Activated CD4-positive, alpha-beta T cell treated with anti-CD3 and anti-CD28 coated beads, Interleukin-2, amount 50 U/mL, for 24 hours (primary cell): Measurements from ENCODE around the gene MGAT2.
"Not testable (repeated sequence)": the region's sequence is repeated elsewhere in the genome, so short reads cannot be mapped to it uniquely, and the experiment has no call there.

ENCODE experiments used
- DNase-seq, 2 donors: peaks; one replicate each; pipeline ENCODE4 v3.0.0-alpha.2; 2020; ENCODE audit warnings: low read depth in 1 of 2, low spot score in 1 of 2

Gene MGAT2

GRCh38 chr14:49612251-49612650, 8.3 kb upstream of the MGAT2 start:
- no peak for DNase-seq

- DNase-seq = no peak
These were observed 7.9 kb upstream of the MGAT2 start for GRCh38 chr14:49612671-49613070.

- no peak for DNase-seq
These were observed 6.4 kb upstream of the MGAT2 start for GRCh38 chr14:49614196-49614595.

GRCh38 chr14:49615776-49616175, 4.8 kb upstream of the MGAT2 start:
- no peak for DNase-seq

- DNase-seq = no peak
These were observed 2.6 kb upstream of the MGAT2 start for GRCh38 chr14:49617852-49618519.

- DNase-seq = not testable (repeated sequence)
These were observed 1.3 kb upstream of the MGAT2 start for GRCh38 chr14:49619273-49619672.

- DNase-seq = no peak
These were observed 869 bp upstream of the MGAT2 start for GRCh38 chr14:49619730-49620129.

GRCh38 chr14:49621114-49621881, 699 bp downstream of the MGAT2 start:
- peak in 1 of 2 donors; percentile 17 for DNase-seq

- no peak for DNase-seq
These were observed 1.5 kb downstream of the MGAT2 start for GRCh38 chr14:49622022-49622607.

- DNase-seq = no peak
These were observed 2.8 kb downstream of the MGAT2 start for GRCh38 chr14:49623387-49623786.

- DNase-seq = no peak
These were observed 3.6 kb downstream of the MGAT2 start for GRCh38 chr14:49623941-49624839.

- DNase-seq = peak; percentile 88 to 95
These were observed 13.3 kb downstream of the MGAT2 start for GRCh38 chr14:49633640-49634546.

- DNase-seq = peak; percentile 41 to 52
These were observed 14.1 kb downstream of the MGAT2 start, which contains the start of gene DNAAF2 for GRCh38 chr14:49634547-49635334. DNAAF2 (minus strand) TSS chr14:49635244; CDS start chr14:49635149, 95 bp downstream.

GRCh38 chr14:49636866-49637265, 16.3 kb downstream of the MGAT2 start:
- no peak for DNase-seq

- no peak for DNase-seq
These were observed 17.0 kb downstream of the MGAT2 start for GRCh38 chr14:49637534-49638078.

- no peak for DNase-seq
These were observed 20.2 kb downstream of the MGAT2 start for GRCh38 chr14:49640540-49641417.

GRCh38 chr14:49641697-49642129, 21.1 kb downstream of the MGAT2 start:
- DNase-seq = no peak

GRCh38 chr14:49642163-49642562, 21.6 kb downstream of the MGAT2 start:
- DNase-seq = no peak
